HG03439 (cell line): ENCODE measurements around the gene SLC25A42.
"Not testable (repeated sequence)": the region's sequence is repeated elsewhere in the genome, so short reads cannot be mapped to it uniquely, and the experiment has no call there.

Experiments used
- ATAC-seq: cut with Tn5 transposase; IDR thresholded peaks from one replicate; pipeline ENCODE4 v1.9.1; 2021; ENCODE audit warnings: mild to moderate bottlenecking, moderate library complexity; ENCODE audit not compliant: unreplicated experiment

The SLC25A42 gene

DNA sequence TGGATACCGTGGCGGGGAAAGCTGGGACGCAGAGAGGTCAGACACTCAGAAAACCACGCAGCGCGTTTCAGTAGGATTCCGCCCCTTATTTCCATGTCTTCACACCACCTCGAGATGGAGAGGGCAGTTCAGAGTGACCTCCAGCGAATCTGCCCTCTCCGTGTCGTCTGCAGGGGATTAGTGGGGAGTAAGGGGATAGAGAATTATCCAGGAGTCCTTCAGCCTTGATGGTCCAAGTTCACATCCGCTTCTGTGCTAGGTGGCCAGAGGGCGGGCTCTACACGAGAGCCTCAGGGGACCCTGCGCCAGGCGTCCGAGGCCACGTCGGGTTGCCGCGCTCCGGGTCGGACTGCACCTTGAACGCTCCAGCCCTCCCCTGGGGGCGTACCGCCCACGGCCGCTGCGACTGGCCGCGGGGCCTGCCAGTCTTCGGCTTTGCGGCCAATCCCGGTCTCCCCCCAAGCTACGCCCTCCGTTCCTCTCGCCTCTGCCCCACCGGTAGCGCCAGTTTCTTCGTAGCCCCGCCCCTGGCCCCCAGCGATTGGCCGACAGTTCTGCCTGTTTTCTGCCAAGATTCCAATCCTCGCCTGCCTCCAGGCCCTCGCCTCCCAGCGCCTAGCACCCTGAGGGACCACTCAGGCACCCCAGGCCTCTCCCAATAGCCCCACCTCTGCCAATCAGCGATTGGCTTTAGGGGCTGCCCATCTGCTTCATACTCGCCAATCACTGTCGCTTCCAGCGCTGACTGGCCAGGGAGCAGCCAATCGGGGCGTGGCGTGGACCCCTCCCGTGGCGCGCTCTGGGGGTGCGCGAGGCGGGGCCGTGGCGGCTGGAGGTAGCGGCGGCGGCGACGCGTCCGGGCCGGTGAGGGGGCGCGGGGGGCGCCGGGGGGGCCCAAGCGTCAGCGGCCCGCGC, at the start of gene SLC25A42:
TSS of gene SLC25A42 (plus strand) at position 812 of the 915 bp plus-strand sequence. CDS start 32,131 bp downstream, outside the sequence.
- ATAC-seq: peak; percentile 91

GRCh38 chr19:19021115-19021514, 42.7 kb upstream of the SLC25A42 start:
- no peak for ATAC-seq

DNA sequence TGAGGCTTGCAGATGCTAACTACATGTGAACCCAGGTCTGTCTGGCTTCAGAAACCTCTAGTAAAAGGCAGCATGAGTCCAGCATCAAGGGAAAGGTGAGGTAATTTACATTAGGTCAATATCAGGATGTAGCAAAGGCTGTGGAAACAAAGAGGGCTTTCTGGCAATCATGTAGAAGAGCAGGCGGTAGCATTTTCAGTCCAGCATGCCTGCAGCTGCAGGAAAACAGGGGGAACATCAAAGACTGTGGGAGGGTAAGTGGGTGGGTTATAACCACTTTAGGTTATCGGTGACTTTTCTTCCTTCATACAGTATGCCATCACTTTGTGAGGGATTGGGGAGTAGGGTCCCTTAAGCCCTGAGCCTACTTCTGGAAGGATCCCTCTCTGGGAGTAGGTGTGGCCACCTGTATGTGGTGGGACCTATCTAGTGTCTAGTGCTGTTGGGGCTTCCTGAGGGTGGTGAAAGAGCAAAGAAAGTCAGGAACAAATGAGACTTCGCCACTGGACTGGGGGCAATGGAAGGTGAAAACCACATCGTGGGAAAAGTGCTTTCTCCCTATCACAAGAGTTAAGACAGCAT, 41.3 kb upstream of the SLC25A42 start:
- ATAC-seq: no peak

DNA sequence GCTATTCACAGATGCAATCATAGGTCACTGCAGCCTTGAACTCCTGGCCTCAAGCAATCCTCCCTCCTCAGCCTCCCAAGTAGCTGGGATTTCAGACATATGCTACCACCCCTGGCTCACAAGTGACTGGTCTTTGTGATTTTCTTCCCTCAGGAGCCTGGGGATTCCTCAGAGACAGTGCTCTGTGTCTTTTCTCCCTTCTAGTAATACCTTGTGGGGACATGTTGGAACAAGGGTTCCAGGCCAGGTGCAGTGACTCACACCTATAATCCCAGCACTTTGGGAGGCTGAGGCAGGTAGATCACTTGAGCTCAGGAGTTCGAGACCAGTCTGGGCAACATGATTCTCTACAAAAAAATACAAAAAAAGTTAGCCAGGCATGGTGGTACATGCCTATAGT, 40.4 kb upstream of the SLC25A42 start:
- not testable (repeated sequence) for ATAC-seq

DNA sequence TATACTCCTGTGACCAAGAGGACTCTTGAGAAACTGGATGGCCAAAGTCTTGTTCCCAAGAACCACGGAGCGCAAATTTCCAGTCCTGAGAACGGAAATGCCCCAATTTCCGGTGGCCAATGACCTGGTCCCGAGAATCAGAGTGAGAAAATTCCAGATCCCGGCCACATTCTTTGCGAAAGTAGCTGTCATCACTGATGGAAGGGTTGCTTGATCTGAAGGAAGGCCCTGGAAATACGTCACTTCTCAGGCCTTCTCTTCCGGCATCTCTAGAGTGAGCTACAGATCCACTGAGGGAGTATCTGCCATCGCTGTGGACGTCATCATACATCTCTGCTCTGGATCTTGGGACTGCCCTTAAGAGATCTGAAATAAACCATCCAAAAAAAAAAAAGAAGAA, 37.9 kb upstream of the SLC25A42 start:
- ATAC-seq: no peak

- ATAC-seq: no peak
These were observed 37.4 kb upstream of the SLC25A42 start for GRCh38 chr19:19026299-19026971.

DNA sequence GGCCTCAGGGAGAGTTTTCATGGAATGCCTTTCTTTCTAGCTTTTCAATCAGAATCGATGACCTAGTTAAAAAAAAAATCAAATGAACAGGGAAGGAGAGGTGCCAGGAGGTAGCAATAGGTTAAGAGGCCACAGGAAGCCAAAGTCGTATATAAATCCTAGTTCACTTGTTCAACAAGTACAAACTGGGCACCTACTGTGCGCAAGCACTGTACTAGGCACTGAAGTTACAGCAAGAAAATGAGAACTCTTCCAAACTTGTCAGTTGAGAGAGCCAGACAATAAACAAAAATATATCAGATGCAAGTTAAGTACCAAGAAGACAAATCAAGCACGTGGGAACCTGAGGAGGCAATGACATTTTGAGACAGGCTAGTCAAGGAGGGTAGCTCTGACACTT, 36.6 kb upstream of the SLC25A42 start:
- no peak for ATAC-seq

DNA sequence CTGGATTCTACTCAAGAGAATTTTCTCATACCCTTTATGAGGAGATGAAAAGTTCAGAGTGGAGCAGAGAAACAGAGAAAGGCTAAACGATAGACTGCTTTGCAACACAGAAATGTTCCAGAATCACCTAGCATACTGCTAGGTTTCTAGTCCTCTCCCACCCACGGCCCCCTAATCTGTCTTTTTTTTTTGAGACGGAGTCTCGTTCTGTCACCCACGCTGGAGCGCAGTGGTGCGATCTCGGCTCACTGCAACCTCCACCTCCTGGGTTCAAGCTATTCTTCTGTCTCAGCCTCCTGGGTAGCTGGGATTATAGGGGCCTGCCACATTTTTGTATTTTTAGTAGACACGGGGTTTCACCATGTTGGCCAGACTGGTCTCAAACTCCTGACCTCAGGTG, 35.3 kb upstream of the SLC25A42 start:
- ATAC-seq: no peak

DNA sequence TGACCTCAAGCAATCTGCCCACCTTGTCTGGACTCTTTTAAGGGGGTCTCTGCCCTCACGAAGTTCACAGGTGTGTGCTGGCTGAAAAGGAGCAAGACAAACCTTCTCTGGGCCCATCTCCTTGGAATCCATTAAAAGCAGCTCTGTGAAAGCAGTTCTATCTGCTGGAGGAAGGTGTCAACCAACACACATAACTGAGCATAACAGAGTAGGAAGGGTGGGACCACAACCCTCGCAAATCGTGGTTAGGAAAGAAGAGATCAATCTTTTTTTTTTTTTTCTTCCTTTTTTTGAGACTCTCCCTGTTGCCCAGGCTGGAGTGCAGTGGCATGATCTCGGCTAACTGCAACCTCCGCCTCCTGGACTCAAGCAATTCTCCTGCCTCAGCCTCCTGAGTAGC, 31.9 kb upstream of the SLC25A42 start:
- no peak for ATAC-seq

GRCh38 chr19:19032420-19033175, 31.2 kb upstream of the SLC25A42 start:
- ATAC-seq: peak; percentile 18

- peak; percentile 27 for ATAC-seq
These were observed 30.7 kb upstream of the SLC25A42 start for GRCh38 chr19:19033176-19033425.

DNA sequence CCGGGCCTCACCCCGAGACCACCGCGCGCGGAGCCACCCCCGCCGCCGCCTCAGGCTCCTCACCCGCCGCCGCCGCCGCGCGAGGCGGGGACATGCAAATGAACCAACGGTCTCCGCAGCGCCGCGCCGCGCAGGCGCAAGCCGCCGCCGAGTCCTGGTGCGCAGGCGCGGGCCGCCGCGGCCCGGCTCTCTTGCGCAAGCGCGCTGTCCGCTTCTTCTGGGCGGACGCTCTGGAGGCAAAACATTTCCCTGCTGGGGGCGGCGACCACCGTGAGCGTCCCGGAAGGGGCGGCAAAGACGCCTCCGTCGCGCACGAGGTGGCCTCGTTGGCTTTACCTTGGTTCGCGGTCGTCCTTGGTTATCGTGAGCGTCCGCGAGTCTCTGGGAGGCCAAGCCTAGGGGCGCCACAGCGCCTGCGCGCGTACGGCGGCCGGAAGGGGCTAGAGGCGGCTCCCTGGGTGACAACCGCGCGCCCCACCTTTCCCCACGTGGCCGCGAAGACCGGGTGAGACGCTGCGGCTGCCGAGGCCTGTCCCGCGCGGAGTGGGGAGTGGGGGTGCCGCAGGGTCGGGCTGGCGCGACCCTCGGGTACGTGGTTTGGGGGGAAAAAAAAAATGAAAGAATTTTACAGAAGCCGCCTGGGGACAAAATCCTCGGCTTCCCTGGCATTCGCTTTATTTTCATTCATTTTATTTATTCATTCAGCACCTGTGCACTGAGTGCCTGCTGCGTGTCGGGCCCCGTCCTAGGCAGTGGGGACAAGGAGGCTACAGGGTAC, 30.2 kb upstream of the SLC25A42 start, which contains the start of the genes ARMC6 and SUGP2:
TSS of gene ARMC6 (plus strand) at position 178 of the 778 bp plus-strand sequence. CDS start 607 bp downstream, outside the sequence.
TSS of gene SUGP2 (minus strand) at position 92 of the 778 bp plus-strand sequence. CDS start 2,446 bp downstream, outside the sequence.
- peak; percentile 75 for ATAC-seq

DNA sequence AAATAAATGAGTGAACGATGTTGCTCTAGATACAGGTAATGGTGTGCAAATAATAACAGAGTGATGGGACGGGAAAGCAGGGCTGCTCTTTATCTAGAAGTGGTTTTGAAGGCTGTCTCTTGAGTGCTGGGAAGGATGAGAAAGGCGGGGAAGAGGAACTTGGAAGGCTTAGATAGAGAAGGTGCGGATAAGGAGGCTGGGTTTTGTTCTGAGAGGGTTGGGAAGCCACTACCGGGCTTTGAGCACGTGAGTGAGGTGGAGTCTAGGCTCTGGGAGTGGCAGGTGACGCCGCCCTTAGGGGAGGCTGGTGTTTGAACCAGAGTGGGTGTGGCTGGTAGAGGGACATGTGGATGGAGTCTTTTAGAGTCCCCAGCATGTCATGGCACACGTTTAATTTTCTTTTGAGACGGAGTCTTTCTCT, 29.6 kb upstream of the SLC25A42 start:
- no peak for ATAC-seq

DNA sequence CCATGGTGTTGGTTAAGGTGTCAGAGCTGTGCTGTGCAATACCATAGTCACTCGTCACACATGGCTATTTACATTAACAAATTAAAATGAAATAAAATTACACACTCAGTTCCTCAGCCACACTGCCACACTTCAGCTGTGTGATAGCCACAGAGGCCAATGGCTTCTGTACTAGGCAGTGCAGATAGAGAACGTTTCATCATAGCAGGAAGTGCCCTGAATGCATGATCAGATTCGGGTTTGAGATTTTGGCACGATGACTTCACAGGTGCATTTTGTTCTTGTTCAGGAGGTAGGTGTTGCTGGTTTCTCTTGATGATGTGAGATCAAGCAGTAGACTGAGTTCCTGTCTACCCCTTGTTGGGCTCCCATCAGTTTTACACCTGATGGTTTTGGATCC, 23.9 kb upstream of the SLC25A42 start:
- ATAC-seq: no peak

DNA sequence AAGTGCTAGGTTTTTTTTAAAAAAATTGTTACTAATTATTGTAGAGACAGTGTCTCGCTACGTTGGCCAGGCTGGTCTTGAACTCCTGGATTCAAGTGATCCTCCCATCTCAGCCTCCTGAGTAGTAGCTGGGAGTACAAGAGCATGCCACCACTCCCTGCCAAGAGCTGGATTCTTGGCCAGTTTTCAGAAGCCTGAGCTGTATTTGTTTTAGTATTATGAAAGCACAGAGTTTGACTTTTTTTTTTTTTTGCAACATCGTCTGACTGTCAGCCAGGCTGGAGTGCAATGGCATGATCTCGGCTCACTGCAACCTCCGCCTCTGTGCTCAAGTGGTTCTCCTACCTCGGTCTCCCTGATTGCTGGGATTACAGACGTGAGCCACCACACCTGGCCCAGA, 23.4 kb upstream of the SLC25A42 start:
- no peak for ATAC-seq

DNA sequence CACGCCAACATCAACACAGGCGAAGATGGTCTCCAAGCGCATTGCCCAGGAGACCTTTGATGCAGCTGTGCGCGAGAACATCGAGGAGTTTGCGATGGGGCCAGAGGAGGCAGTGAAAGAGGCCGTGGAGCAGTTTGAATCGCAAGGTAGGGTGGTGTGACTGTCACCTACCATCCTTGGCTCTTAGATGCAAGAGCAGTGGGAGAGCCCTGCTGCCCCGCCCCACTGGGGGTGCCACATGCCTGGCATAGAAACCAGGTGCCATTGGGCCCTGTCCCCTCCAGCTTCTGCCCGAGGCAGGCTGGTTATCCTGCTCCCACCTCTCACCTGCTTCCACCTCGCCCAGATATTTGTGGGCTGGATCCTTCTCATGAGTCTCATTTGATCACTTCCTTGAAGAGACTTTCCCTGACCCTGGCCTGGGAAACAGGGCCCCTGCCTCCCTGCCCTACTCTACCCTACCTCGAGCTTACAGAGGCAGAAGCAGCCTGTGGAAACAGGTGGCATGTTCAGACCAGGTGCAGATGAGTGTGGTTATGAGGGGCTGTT, 21.0 kb upstream of the SLC25A42 start:
- no peak for ATAC-seq

- no peak for ATAC-seq
These were observed 20.3 kb upstream of the SLC25A42 start for GRCh38 chr19:19043481-19043880.

DNA sequence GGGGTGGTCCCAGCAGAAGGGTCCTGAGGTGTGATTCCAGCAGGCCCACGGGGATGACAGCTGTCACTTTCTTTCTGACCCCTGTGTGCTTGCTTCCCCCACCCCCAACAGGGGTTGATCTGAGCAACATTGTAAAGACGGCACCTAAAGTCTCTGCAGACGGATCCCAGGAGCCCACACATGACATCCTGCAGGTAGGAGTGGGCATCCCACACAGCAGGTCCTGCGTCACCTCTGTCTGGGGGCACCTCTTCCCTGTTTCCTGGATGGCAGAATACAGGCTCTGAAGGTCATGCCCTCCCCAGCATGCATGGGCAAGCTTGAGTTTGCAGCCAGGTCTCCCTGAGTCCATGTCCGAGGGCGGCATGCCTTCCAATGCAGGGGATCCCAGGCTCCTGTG, 19.9 kb upstream of the SLC25A42 start:
- no peak for ATAC-seq

- no peak for ATAC-seq
These were observed 14.4 kb upstream of the SLC25A42 start for GRCh38 chr19:19049406-19049805.

DNA sequence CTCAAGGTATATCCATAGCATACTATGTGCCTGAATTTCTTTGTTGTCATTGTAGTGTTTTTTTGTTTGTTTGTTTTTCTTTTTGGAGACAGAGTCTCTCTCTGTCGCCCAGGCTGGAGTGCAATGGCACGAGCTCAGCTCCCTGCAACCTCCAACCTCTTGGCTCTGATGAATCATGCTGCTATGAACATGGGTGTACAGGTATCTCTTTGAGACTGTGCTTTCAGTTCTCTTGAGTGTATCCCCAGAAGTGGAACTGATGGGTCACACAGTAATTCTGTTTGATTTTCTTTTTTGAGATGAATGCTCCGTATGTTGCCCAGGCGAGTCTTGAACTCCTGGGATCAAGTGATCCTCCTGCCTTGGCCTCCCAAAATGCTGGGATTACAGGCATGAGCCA, 13.7 kb upstream of the SLC25A42 start:
- no peak for ATAC-seq
